ENCODE data around the gene DDX25. TPM values are rescaled to one million over a fixed set of nuclear protein-coding genes. Genes with fewer than 3 reads are reported as not detected.

DDX25 gene
- total RNA-seq, 2 donors from 2014 or later = not detected

GRCh38 chr11:125943661-125944349 lies 39.5 kb downstream of the DDX25 start:
- Histone ChIP-seq H3K27me3 (no peaks in the 10 kb centered on the region), H3K4me3 (no peak overlapping the region), H3K36me3 (no peaks in the 10 kb centered on the region), H3K4me1 (peaks cover 0 to 13% of the 10 kb centered on the region in 2 donors), H3K27ac (no peak overlapping the region), H3K9me3 (no peaks in the 10 kb centered on the region)
- peak; percentile 18 for DNase-seq (ENCODE audit: low spot score)
- TF ChIP-seq CTCF (IDR thresholded peaks at IDR 0.05) = no peak

GRCh38 chr11:125944350-125945010 lies 40.2 kb downstream of the DDX25 start:
- TF ChIP-seq CTCF (IDR thresholded peaks at IDR 0.05) = no peak
- peak; percentile 46 for DNase-seq (ENCODE audit: low spot score)
- H3K27ac ChIP-seq = no peak overlapping the region
- no peak overlapping the region for H3K4me3 ChIP-seq
- no peaks in the 10 kb centered on the region for H3K27me3 ChIP-seq
- H3K9me3 ChIP-seq = no peaks in the 10 kb centered on the region
- H3K4me1 ChIP-seq = peaks cover 0 to 13% of the 10 kb centered on the region in 2 donors
- H3K36me3 ChIP-seq = no peaks in the 10 kb centered on the region

- Histone ChIP-seq H3K27ac (no peak overlapping the region), H3K27me3 (no peaks in the 10 kb centered on the region), H3K4me1 (peaks cover 0 to 13% of the 10 kb centered on the region in 2 donors), H3K36me3 (no peaks in the 10 kb centered on the region), H3K4me3 (no peak overlapping the region), H3K9me3 (no peaks in the 10 kb centered on the region)
- peak; percentile 9 for DNase-seq (ENCODE audit: low spot score)
- no peak for TF ChIP-seq CTCF (IDR thresholded peaks at IDR 0.05)
Observed at GRCh38 chr11:125945011-125945796, 40.9 kb downstream of the DDX25 start.

- Histone ChIP-seq H3K27me3 (no peaks in the 10 kb centered on the region), H3K4me1 (peaks cover 0 to 19% of the 10 kb centered on the region in 2 donors), H3K36me3 (no peaks in the 10 kb centered on the region), H3K9me3 (no peaks in the 10 kb centered on the region), H3K4me3 (no peak within 1 kb of the TSS), H3K27ac (no peak within 1 kb of the TSS)
- peak; percentile 40 for DNase-seq (ENCODE audit: low spot score)
- TF ChIP-seq CTCF (IDR thresholded peaks at IDR 0.05) = no peak
Observed at GRCh38 chr11:125945797-125946520, 41.7 kb downstream of the DDX25 start, which contains the start of gene VSIG10L2. TSS of gene VSIG10L2 (plus strand) at chr11:125946044. CDS start at chr11:125946056, 12 bp downstream.

GRCh38 chr11:125946712-125947418 lies 42.6 kb downstream of the DDX25 start:
- H3K27me3 ChIP-seq = no peaks in the 10 kb centered on the region
- H3K4me3 ChIP-seq = no peak overlapping the region
- DNase-seq (ENCODE audit: low spot score) = peak; percentile 55
- no peaks in the 10 kb centered on the region for H3K36me3 ChIP-seq
- H3K9me3 ChIP-seq = no peaks in the 10 kb centered on the region
- H3K27ac ChIP-seq = no peak overlapping the region
- no peak for TF ChIP-seq CTCF (IDR thresholded peaks at IDR 0.05)
- peaks cover 0 to 21% of the 10 kb centered on the region in 2 donors for H3K4me1 ChIP-seq
